Suppressor macrophage treated with lipopolysaccharide for 4 hours (primary cell): ENCODE results near the gene CHEK1.
"Not testable (repeated sequence)": the region's sequence is repeated elsewhere in the genome, so short reads cannot be mapped to it uniquely, and the experiment has no call there.

Experiments
- DNase-seq: peaks from one replicate; pipeline ENCODE4 v3.0.0-alpha.2; 2020

Gene CHEK1

DNA sequence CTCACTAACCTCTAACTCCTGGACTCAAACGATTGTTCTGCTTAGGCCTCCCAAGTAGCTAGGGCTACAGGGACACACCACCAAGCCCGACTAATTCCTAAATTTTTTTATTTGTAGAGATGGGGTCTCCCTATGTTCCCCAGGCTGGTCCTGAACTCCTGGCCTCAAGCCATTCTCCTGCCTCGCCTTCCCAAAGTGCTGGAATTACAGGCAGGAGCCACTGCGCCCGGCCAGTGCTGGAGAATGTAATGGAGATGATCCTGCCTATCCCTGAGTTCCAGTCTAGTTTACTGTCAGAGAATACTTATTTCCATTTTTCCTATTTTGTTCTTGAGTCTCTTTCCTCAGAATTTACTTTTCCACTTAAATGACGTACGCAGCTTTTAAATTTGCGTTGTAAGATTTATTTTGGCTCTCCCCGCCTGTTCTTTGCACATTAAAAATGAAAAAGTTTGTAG, at the start of gene CHEK1:
CHEK1 (plus strand) TSS at position 408 of the 458 bp plus-strand sequence. CDS start 1,606 bp downstream, outside the sequence.
- no peak for DNase-seq

DNA sequence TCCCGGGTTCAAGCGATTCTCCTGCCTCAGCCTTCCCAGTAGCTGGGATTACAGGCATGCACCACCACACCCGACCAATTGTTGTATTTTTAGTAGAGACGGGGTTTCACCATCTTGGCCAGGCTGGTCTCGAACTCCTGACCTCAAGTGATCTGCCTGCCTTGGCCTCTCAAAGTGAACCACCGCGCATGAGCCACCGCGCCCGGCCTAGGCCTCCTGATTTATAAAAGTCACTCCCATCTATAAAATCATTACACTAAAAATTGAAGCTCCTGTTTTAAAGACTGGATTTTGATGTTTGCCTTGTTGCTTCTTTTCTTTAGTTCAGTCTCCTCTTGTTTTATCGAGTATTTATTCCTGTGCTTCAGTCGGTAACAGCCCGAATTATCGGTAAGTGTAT, 47.8 kb upstream of the CHEK1 start:
- DNase-seq: not testable (repeated sequence)

DNA sequence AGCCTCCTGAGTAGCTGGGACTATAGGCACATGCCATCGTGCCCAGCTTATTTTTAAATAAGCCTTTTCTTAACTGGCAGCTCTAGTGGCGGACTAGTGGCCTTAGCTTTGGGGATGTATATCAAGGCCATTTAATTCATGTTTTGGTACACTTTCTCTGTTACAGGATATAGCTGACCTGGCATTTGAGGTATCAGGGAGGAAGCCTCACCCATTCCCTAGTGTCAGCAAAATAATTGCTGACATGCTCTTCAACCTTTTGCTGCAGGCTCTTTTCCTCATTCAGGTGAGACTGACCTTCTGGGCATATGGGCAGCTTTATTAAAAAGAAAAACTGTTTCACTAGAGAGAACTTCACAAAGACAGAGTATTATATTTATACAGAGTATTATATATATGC, 46.2 kb upstream of the CHEK1 start:
- no peak for DNase-seq

GRCh38 chr11:125579811-125580210, 45.2 kb upstream of the CHEK1 start:
- DNase-seq: no peak

GRCh38 chr11:125583496-125583895, 41.5 kb upstream of the CHEK1 start:
- DNase-seq: no peak

GRCh38 chr11:125585487-125585886, 39.5 kb upstream of the CHEK1 start:
- no peak for DNase-seq

GRCh38 chr11:125586623-125587022, 38.3 kb upstream of the CHEK1 start:
- no peak for DNase-seq

DNA sequence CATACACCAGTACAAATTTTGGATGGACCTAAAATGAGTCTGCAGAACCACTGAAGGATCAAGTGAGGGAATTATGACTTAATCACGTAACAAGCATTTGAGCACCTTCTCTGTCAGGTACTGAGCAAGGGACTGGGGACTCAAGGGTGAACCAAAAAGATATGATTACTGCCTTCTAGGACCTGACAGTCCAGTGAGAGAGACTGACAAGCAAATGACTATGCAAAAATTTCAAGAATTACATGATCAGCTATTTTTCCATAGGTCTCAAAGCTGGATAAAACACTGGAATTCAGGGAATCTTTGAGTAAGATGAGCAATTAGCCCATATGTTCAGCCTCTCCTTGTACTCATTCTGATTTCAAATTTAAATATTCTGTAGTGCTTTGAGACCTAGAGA, 37.5 kb upstream of the CHEK1 start:
- DNase-seq: no peak

- no peak for DNase-seq
These were observed 36.5 kb upstream of the CHEK1 start for GRCh38 chr11:125588505-125588904.

- peak; percentile 93 for DNase-seq
These were observed 33.2 kb upstream of the CHEK1 start for GRCh38 chr11:125591649-125592304.

DNA sequence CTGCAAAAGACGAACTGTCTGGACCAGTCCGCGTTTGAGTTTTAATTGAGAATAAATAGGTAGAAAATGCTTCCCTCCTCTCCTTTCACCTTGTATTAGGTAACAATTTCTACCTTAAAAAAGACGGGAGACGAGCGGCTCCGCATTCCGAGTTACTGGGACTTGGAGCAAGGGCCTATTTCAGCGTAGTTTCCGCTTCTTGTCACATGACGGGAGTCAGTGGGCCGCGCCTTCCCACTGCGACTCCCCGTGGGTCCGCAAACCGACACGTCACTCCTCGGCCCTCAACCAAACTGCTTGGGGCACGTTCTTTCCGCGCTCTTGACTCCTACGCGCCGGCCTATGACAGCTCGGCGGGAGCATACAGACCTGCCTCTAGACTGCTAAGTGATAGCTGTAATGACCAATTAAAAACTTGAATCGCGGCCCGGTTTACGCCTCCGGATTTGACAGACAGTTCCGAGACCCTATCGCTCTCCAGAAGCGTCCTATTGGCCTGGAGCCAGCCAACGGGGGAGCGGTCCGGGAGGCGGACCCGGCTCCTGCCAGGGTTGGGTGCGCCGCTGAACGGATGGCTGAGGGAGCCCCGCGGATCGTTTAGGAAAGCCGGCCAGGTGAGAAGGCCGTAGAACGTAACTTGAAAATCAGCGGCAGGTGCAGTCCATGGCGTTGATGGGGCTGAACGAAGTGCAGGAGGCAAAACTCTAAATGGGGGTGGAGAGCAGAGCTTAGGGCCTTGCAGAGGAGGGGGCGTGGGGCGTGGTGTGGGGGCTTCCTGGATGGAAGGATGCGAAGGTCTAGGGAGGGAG, 32.5 kb upstream of the CHEK1 start, which contains the start of gene STT3A:
STT3A (plus strand) TSS at position 548 of the 809 bp plus-strand sequence. CDS start 3,064 bp downstream, outside the sequence.
- DNase-seq: peak; percentile 100

- DNase-seq: peak; percentile 52
These were observed 31.7 kb upstream of the CHEK1 start for GRCh38 chr11:125593114-125593820.

GRCh38 chr11:125594958-125595357, 30.0 kb upstream of the CHEK1 start:
- DNase-seq: no peak

DNA sequence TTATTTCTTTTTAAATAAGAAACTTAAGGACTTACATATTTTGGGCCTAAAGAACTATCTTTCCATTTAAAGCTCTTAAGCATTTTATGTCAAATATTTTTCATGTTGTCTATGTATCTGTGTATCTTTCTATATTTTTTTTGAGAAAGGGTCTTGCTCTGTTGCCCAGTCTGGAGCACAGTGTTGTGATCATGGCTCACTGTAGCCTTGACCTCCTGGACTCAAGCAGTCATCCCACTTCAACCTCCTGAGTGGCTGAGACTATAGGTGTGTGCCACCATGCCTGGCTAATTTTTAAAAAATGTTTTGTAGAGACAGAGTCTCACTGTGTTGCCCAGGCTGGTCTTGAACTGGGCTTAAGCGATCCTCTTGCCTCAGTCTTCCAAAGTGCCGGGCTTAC, 24.3 kb upstream of the CHEK1 start:
- no peak for DNase-seq

- no peak for DNase-seq
These were observed 21.8 kb upstream of the CHEK1 start for GRCh38 chr11:125603207-125603606.

DNA sequence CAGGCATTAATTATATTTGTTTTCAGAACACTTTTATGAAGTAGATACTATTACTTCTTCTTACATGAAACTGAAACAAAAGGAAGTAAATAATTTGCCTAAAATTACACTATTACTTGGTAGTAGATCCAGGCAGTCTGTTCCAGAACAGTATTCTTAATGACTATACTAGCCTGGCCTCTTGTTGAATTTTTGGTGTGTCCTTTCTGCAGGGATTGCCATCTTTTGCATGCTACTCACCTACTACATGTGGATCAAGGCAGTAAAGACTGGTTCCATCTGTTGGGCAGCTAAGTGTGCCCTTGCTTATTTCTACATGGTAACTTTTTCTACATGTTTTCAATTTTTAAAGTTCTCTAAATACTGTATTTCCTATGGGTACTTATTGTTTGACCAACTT, 19.5 kb upstream of the CHEK1 start:
- no peak for DNase-seq

GRCh38 chr11:125609545-125609944, 15.4 kb upstream of the CHEK1 start:
- DNase-seq: no peak

GRCh38 chr11:125618383-125618782, 6.6 kb upstream of the CHEK1 start:
- no peak for DNase-seq

- DNase-seq: no peak
These were observed 3.0 kb upstream of the CHEK1 start for GRCh38 chr11:125621995-125622394.

GRCh38 chr11:125623064-125623463, 1.9 kb upstream of the CHEK1 start:
- DNase-seq: no peak

DNA sequence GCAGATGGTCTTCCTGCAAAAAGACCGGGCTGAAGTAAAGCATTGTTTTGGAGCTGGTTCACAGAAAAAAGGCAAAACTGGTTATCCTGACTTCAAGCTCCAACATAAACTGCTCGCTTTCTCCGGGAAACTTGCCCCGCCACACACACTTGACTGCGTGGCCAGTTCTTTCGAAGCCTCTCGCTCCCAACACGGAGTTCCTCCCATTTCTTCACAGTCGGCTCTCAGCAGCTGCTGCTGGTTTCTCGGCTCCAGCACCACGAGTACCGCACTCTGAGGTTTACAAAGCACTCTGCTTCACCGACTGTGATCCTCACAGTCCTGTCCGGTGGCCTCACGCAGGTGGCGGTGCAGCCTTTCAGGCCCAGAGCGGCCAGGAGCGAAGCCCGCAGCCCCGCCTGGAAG, 264 bp downstream of the CHEK1 start:
- no peak for DNase-seq

GRCh38 chr11:125625630-125626287, 796 bp downstream of the CHEK1 start:
- DNase-seq: peak; percentile 90
